ENCODE measurements around the gene ELMOD3.
"Not testable (repeated sequence)": the region's sequence is repeated elsewhere in the genome, so short reads cannot be mapped to it uniquely, and the experiment has no call there.

Gene ELMOD3

DNA sequence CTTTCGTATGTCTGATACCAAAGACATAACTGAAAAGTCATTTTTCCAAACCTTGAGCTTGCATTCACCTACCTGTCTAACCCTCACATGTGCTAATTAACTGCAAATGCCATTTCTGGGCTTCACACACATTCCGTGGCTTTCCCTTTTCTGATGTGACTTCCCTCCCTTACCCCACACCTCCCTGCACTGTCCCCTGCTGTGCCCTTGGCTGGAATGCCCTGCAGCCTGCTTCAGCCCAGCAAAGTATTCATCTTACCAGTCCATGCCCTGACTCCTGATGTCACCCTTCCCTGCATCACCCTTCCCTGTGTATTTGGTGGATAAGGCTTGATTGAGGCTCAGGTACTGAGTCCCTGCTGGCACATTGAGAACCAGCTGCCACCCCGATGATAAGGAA lies 12.4 kb upstream of the ELMOD3 start:
- Histone ChIP-seq H3K36me3 (peaks cover 45% of the 10 kb centered on the region), H3K9me3 (no peaks in the 10 kb centered on the region), H3K4me1 (ENCODE audit: control insufficient read depth in 1 of 2, insufficient read depth in 1 of 2, low read depth in 1 of 2, low read length in 1 of 2) (no peaks in the 10 kb centered on the region), H3K27me3 (no peaks in the 10 kb centered on the region), H3K27ac (no peak overlapping the region), H3K4me3 (ENCODE audit: low read depth in 1 of 2, low read length in 1 of 2) (no peak overlapping the region)
- TF ChIP-seq, protein P1, sequence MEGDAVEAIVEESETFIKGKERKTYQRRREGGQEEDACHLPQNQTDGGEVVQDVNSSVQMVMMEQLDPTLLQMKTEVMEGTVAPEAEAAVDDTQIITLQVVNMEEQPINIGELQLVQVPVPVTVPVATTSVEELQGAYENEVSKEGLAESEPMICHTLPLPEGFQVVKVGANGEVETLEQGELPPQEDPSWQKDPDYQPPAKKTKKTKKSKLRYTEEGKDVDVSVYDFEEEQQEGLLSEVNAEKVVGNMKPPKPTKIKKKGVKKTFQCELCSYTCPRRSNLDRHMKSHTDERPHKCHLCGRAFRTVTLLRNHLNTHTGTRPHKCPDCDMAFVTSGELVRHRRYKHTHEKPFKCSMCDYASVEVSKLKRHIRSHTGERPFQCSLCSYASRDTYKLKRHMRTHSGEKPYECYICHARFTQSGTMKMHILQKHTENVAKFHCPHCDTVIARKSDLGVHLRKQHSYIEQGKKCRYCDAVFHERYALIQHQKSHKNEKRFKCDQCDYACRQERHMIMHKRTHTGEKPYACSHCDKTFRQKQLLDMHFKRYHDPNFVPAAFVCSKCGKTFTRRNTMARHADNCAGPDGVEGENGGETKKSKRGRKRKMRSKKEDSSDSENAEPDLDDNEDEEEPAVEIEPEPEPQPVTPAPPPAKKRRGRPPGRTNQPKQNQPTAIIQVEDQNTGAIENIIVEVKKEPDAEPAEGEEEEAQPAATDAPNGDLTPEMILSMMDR (IDR thresholded peaks at IDR 0.05), result no peak

GRCh38 chr2:85343207-85343895 lies 11.2 kb upstream of the ELMOD3 start:
- not testable (repeated sequence) for H3K27ac ChIP-seq; H3K9me3 ChIP-seq; H3K27me3 ChIP-seq; H3K4me3 ChIP-seq (ENCODE audit: low read depth in 1 of 2, low read length in 1 of 2); H3K4me1 ChIP-seq (ENCODE audit: control insufficient read depth in 1 of 2, insufficient read depth in 1 of 2, low read depth in 1 of 2, low read length in 1 of 2)
- peaks cover 50% of the 10 kb centered on the region for H3K36me3 ChIP-seq

DNA sequence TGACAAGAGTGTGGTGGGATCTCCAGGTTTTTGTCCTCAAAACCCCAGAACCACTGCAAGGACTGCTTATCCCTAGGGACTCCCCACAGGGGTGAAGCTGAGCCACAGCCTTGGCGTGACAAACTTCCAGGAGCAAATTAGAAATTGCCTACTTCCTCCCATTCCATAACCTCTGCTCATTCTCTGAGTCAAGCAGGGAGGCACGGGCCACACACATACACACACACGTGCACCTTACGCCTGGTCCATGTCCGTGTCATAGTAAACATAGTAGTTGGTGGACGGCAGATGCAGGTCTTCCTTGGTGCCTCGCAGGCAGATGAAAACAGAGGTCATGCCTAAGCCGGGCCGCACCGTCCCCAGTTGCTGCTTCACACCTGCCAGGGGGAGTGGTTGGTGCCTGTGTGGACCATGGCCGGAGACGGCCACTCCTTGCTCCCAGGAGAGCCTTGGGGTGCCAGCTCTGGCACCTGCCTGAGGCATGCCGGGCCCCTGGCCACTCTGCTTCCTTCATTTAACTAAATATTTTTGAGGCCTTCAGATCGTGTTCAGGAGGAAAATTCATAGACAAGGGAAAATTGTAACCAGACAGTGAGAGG lies 10.1 kb upstream of the ELMOD3 start:
- no peaks in the 10 kb centered on the region for H3K4me1 ChIP-seq (ENCODE audit: control insufficient read depth in 1 of 2, insufficient read depth in 1 of 2, low read depth in 1 of 2, low read length in 1 of 2)
- H3K27ac ChIP-seq, result no peak overlapping the region
- H3K36me3 ChIP-seq, result peaks cover 54% of the 10 kb centered on the region
- TF ChIP-seq, protein P1 (IDR thresholded peaks at IDR 0.05), result no peak
- H3K9me3 ChIP-seq, result no peaks in the 10 kb centered on the region
- no peak overlapping the region for H3K4me3 ChIP-seq (ENCODE audit: low read depth in 1 of 2, low read length in 1 of 2)
- no peaks in the 10 kb centered on the region for H3K27me3 ChIP-seq

DNA sequence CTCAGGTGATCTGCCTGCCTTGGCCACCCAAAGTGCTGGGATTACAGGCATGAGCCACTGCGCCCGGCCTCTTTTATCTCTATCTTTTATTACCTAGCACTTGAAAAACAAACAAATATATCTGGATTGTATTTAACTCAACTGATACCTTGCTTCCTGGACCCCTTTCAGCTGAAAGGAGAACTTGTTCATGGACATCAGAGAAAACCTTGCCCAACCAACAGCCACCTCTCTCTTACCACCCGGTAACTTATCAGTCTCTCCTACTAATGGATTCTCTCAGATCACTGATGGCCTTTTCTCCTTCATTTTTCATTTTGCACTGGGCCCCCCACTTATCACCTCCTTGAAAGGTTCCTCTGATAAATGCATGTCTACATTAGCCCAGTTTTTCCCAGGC lies 7.0 kb upstream of the ELMOD3 start:
- TF ChIP-seq, protein P1 (IDR thresholded peaks at IDR 0.05), result no peak
- no peaks in the 10 kb centered on the region for H3K4me1 ChIP-seq (ENCODE audit: control insufficient read depth in 1 of 2, insufficient read depth in 1 of 2, low read depth in 1 of 2, low read length in 1 of 2)
- H3K27ac ChIP-seq, result no peak overlapping the region
- H3K36me3 ChIP-seq, result peaks cover 76% of the 10 kb centered on the region
- H3K4me3 ChIP-seq (ENCODE audit: low read depth in 1 of 2, low read length in 1 of 2), result no peak overlapping the region
- H3K9me3 ChIP-seq, result no peaks in the 10 kb centered on the region
- H3K27me3 ChIP-seq, result no peaks in the 10 kb centered on the region

DNA sequence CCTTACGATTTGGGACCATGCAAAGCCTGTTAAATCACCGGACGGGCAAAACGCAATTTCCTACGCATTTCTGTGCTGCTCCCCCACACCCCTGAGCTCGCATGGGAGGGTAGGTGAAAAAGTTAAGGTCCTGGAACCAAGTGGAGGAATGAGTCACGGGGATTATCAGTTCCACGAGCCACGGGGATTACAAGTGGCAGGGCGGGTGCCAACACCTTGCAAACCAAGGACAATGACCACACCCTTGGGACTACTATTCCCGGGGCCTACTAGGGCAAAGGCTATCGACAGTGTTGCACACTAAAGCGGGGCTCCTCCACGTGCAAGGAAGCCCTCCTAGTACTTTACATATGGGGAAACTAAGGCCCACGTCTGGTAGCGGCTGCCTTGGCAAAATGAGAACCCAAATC lies 688 bp upstream of the ELMOD3 start:
- TF ChIP-seq, protein P1 (IDR thresholded peaks at IDR 0.05), result no peak
- Histone ChIP-seq H3K4me3 (ENCODE audit: low read depth in 1 of 2, low read length in 1 of 2) (peak overlapping the region; percentile 67 to 78), H3K4me1 (ENCODE audit: control insufficient read depth in 1 of 2, insufficient read depth in 1 of 2, low read depth in 1 of 2, low read length in 1 of 2) (peaks cover 21 to 27% of the 10 kb centered on the region in 2 experiments), H3K27me3 (no peaks in the 10 kb centered on the region), H3K27ac (peak overlapping the region; percentile 86), H3K9me3 (no peaks in the 10 kb centered on the region), H3K36me3 (peaks cover 26% of the 10 kb centered on the region)

GRCh38 chr2:85355073-85355410 lies 473 bp downstream of the ELMOD3 start:
- Histone ChIP-seq H3K27ac (peak overlapping the region; percentile 86), H3K27me3 (no peaks in the 10 kb centered on the region), H3K4me3 (ENCODE audit: low read depth in 1 of 2, low read length in 1 of 2) (peak overlapping the region; percentile 67 to 78), H3K4me1 (ENCODE audit: control insufficient read depth in 1 of 2, insufficient read depth in 1 of 2, low read depth in 1 of 2, low read length in 1 of 2) (peaks cover 21 to 27% of the 10 kb centered on the region in 2 experiments), H3K36me3 (peaks cover 16% of the 10 kb centered on the region), H3K9me3 (no peaks in the 10 kb centered on the region)
- TF ChIP-seq, protein P1 (IDR thresholded peaks at IDR 0.05), result no peak

Data from neutrophil (primary cell).